Epithelial cell of proximal tubule (primary cell): ENCODE data around the gene ABCC10. TPM values are rescaled to one million over a fixed set of nuclear protein-coding genes. Genes with fewer than 3 reads are reported as not detected.

Experiments
- DNase-seq: peaks from one replicate; pipeline ENCODE4 v3.0.0-alpha.2; 2011; ENCODE audit warnings: low read depth
- H3K4me3 ChIP-seq: 2 replicates; pipeline ENCODE4 v1.5.1; 2011; ENCODE audit warnings: low read depth, mild to moderate bottlenecking, low read length
- total RNA-seq: library from RNA; depleted of rRNA; stranded (reverse); fragments of >200 nt; gene quantifications from 2 replicates; pipeline ENCODE4 v1.2.3, GENCODE V29; 2015
- TF ChIP-seq, protein P1 (sequence below): conservative IDR thresholded peaks from 2 replicates; pipeline ENCODE4 v1.5.1; 2012; ENCODE audit warnings: low read depth, mild to moderate bottlenecking, low read length

Gene ABCC10
- total RNA-seq, 1 donor from 2014 or later = 19.6 TPM

DNA sequence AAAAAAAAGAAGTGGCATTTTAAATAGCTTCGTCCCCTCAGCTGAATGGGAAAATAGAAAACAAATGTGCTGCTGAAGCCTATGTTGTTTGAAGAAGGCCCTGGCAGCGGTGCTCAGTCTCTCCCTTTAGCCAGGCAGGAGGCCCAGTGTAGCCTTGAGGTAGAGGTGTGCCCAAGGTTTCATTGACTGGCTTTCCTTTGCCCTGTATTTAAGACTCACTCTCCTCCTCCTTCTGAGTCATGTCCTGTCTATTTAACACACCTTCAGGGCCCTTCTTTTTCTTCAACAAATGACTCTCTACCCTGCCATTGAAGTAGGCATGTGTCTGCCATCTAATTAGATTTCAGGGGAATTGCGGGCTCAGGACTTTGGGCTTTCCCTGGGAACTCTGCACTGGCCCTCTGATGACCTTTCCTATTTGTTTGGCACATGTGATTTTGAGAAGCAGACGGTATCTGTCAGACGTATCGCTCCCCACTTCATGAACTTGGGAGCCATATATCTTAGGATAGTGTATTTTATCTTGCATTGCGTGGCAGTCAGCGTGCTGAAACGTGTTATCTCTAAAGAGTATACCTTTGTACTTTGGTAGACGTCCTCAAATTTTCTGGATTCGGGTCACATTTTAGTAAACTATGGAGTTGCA lies 54.4 kb downstream of the ABCC10 start:
- DNase-seq = no peak
- H3K4me3 ChIP-seq = no peak overlapping the region
- TF ChIP-seq, protein P1, sequence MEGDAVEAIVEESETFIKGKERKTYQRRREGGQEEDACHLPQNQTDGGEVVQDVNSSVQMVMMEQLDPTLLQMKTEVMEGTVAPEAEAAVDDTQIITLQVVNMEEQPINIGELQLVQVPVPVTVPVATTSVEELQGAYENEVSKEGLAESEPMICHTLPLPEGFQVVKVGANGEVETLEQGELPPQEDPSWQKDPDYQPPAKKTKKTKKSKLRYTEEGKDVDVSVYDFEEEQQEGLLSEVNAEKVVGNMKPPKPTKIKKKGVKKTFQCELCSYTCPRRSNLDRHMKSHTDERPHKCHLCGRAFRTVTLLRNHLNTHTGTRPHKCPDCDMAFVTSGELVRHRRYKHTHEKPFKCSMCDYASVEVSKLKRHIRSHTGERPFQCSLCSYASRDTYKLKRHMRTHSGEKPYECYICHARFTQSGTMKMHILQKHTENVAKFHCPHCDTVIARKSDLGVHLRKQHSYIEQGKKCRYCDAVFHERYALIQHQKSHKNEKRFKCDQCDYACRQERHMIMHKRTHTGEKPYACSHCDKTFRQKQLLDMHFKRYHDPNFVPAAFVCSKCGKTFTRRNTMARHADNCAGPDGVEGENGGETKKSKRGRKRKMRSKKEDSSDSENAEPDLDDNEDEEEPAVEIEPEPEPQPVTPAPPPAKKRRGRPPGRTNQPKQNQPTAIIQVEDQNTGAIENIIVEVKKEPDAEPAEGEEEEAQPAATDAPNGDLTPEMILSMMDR = no peak

DNA sequence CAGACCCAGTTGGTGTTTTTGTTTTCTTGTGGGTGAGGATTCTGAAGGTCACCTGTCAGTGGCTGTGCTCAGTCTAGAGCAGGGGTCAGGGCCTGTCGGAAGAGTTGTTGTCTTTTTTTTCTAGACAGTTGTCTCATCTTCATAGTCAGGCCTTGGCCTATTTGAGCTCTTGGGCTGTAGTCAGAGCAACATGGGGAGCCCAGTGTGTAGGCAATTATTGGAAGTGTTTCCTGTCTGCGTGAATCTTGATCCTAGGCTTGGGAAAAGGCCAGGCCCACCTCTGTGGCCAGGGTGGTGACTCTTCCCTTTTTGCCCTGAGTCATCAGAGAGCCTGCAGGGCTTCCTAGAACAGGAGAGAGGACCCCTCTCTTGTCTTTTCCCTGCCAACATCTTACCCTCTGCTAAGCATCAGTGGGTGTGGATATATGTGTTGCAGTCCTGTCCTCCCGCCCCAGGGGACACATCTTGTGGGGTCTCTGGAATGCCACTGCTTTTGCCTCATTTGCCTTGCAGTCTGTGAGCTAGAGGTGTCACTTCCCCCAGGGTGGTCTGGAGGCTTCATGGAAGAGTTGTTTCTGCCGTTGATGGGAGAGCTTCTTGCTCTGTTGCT lies 61.4 kb downstream of the ABCC10 start:
- no peak for DNase-seq
- H3K4me3 ChIP-seq = no peak overlapping the region
- TF ChIP-seq, protein P1 = no peak

DNA sequence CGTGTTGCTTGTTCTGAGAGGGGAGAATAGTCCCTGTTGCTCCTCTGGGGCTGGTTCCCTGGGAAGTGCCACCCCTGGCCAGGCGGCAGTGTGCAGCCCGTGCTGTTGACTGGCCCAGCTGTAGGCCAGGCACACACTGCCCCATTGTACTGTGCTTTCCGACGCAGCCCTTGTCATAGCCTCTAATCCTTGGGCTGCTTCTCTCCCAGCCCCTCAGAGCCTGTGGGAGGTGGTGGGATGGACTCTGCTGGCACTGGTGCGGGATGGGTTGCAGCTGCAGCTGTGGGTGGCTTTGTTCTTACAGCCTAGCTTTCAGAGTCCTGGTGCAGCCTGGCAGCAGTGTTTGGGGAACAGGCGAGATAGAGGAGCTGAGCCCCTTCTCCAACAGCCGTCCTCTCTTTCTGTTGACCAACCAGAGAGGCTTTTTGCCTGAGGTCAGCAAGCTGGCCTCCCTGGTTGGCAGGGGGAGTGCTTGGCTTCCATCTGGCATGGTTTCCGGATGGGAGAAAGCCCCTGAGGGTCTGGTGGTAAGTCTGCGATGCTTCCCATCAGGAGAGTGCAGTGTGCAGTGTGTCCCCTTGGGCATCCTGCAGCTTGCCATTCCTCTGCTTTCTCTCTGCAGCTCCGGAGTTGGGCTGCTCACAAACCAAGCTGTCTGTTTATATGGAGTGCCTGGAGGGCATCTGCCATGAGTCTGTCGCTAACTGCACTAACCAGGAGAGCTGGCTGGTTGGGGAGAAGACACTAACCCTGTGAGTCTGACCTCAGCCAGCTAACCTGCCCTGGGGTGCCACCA lies 62.1 kb downstream of the ABCC10 start:
- no peak for DNase-seq
- TF ChIP-seq, protein P1 = no peak
- no peak overlapping the region for H3K4me3 ChIP-seq

DNA sequence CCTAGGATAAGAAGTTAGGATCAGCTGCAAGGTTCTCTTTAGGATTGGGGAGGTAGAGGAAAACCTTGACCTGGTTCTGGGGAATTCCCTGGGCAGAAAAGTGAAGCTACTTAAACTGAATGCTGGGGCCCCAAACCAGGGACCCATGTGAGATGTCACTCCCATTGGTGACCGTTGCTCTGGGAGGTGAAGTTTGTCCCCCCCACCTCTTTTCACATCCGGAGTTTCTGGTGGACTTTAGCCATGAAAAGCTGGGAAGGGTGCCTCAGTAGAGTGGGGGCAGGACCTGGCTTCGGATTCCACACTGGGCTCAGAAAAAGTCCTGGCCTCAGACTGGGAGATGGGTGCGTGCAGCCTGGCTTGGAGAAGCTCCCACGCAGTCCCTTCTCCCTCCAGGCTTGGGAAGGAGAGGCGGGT lies 63.2 kb downstream of the ABCC10 start:
- H3K4me3 ChIP-seq = no peak overlapping the region
- no peak for DNase-seq
- TF ChIP-seq, protein P1 = no peak

DNA sequence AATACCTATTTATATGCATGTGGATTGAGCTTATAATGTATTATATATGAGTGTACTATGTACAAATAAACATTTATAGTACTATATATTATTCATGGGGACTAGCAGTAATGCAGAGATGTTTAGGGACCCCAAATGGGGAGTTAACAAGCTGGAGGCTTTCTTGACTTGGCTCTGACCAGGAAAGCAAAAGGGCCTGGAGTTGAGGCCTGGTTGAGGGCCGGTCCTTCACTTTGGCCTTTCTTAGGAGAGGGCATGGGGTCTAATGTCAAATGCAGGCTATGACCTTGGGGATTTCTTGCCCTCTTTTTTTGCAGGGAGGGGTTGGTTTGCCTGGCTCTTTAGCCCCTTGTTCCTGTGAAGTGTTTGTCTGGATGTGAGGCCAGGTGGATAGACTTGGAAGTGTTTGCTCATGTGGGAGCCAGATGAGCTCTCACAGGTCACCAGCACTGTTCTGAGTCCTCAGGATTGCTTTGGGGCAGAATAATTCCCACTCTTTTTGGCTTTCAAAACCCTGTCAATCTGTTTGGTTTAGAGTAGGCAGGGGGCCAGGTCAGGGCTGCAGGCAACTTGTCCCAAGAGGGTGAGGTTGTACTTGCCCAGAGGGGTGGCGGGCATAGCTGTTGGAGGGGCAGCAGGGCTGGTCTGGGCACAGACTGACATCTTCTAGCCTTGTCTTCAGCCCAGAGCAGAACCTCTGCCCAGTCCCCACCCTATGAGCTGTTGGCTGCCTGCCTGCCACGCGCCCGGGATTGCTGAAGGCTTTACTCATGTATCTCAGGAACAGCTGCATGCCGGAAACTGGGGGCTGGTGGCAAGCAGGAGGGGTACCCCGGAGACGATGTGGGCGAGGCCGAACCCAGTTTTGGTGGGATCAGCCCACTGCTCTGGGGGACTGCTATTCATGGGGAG lies 64.7 kb downstream of the ABCC10 start:
- no peak for DNase-seq
- no peak overlapping the region for H3K4me3 ChIP-seq
- TF ChIP-seq, protein P1 = no peak

DNA sequence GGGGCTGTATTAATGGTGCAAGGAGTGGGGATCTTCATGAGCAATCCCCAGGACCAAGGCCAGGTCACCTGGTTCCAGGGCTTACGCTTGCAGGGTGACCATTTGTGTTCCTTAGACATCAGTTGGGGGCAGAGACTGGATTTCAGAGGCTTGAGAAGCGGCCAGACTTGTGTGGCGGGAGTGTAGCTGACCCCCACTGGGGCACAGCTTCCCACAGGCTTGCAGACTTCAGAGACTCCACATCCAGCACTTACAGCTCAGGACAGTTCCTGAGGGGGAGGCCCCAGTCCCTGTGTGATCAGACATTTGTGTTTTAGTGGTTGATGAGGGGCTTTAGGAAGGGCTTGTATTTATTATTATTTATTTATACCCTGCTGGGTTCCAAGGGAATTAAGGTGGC lies 65.3 kb downstream of the ABCC10 start:
- no peak overlapping the region for H3K4me3 ChIP-seq
- no peak for DNase-seq
- TF ChIP-seq, protein P1 = no peak
